GM19023 (cell line): ENCODE results near the gene PLA2G4A.

Experiments
- ATAC-seq: cut with Tn5 transposase; IDR thresholded peaks from one replicate; pipeline ENCODE4 v1.9.1; 2021; ENCODE audit warnings: mild to moderate bottlenecking, moderate library complexity; ENCODE audit not compliant: unreplicated experiment

PLA2G4A gene

GRCh38 chr1:187010571-187011309, 182.0 kb downstream of the PLA2G4A start:
- ATAC-seq, result no peak

DNA sequence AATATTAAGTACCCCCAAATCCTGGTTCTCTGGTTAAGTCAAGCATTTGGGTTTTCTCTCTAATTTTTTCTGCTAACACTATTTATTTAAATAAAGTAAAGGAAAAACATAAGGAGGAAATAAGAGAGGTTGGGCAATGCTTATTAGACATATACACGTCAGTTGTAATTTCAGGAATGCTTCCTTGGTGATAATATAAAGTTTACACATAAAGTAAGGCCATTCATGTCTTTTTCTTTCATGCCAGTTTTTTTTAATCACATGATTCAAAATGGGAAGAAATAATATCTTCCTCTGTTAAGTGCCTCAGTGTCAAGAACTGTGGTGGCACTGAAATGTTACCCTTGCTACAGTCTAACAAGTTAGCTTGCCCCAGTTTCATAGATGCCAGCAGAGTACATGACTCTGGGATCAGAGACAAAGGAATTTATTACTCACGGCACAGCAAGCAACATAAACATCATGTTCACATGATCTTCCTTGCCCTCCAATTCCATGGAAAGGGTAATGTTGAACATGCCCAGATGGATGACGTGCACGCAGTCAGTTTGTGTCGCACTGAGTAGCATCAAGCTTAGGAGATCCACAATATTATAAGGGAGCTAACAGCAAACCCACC, 184.9 kb downstream of the PLA2G4A start:
- no peak for ATAC-seq

DNA sequence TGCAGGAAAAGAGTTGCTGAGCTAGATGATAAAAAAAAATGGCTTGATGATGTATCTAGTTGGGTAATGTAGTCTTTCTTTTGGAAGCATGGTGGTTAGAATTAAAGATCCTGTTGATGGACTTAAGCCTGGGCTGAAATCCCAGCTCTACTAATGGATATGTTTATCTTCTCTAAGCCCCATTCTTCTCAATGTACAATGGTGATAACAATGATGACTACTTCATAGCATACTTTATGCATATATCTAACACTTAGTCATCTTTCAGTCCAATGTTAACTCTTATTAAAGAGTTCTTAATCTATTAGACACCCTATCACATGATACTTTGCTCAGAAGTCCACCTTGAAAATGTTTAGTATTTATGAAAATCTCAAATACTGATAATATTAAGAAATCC, 189.5 kb downstream of the PLA2G4A start:
- no peak for ATAC-seq

GRCh38 chr1:187027253-187027652, 198.5 kb downstream of the PLA2G4A start:
- no peak for ATAC-seq

DNA sequence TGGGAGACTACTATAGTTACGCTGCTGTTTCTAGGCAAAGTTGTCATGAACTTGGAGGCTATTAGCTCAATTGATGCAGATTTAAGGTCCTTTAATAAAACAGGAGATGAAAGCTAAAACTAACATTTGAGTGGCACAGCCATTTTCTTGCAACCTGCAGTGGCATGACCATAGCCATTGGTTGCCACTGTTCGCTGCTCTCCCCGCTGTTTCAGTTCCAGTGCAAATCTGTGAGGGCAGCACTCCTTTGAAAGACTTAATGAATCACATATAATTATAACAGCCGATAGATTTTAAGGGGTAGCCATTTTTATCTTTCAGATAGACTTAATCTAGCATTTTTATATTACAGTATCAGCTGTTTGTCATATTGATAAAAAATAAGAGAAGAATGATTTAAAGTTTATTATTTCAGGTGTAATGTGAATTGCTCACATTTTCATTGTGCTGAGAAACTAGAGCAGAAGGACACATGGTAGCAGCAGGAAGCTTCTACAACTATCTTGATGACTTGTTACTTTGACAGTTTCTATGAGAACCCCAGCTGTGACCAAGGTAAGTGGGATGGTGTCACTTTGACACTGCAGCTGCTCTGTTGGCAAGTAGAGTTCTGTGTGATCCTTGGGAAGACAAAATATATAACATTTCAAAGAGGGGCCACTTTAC, 203.7 kb downstream of the PLA2G4A start:
- no peak for ATAC-seq

GRCh38 chr1:187032982-187033692, 204.4 kb downstream of the PLA2G4A start:
- no peak for ATAC-seq

DNA sequence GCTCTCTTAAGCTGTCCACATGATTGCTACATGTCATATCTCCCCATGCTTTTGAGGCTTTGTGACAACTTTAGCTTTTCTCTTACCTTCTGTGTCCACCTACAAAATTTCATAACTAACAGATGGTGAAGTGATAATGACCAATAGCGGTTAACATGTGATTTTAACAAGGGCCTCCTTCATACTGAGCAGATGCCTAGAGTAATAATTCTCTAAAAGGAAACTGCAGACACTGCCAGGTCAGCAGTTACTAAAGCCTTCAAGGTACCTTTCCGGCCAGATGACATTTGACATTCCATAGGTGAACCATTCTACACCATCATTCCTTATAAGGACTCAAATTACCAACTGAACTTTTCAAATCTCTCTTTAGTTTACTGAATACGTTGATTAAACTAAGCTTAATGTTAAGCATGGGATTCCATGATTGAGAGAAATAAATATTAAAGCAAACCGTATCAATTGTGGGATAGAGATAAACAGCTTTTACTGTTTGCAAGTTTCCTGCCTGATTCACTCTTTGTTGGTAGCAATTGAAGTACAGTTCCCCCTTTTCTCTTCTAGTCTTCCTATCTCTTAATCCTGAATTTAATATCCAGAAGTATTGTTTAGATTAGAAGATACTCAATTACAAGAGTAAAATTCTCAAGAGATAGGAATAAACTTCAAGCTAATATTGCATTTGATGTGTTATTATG, 205.1 kb downstream of the PLA2G4A start:
- no peak for ATAC-seq

GRCh38 chr1:187034501-187034900, 205.8 kb downstream of the PLA2G4A start:
- ATAC-seq, result no peak

- ATAC-seq, result no peak
Measured at GRCh38 chr1:187037973-187038553, 209.3 kb downstream of the PLA2G4A start.
